Heart right ventricle (tissue), 16 donors: ENCODE results near the gene CORO7. TPM values are rescaled to one million over a fixed set of nuclear protein-coding genes. Genes with fewer than 3 reads are reported as not detected.

ENCODE experiments used
- ATAC-seq, 8 donors: fragments of 200-7000 bp; cut with Tn5 transposase; one replicate each; pipeline ENCODE4 v1.9.1; 2020; ENCODE audit warnings: mild to moderate bottlenecking in 8 of 8, moderate library complexity in 8 of 8, moderate number of reproducible peaks in 1 of 8
- DNase-seq, 2 donors: peaks; one replicate each; pipeline ENCODE4 v3.0.0-alpha.2; 2020
- H3K27ac ChIP-seq, 10 donors: fragments of 200-600 bp; sonication (generic) in 2 of 10; one replicate each; pipeline versions ENCODE4 v1.5.0 to v1.8.0; 2020 to 2022; ENCODE audit warnings: mild to moderate bottlenecking in 3 of 10
- H3K27me3 ChIP-seq, 7 donors: fragments of 200-600 bp; one replicate each; pipeline ENCODE4 v1.8.0; 2021 to 2022; ENCODE audit warnings: mild to moderate bottlenecking in 2 of 7
- H3K36me3 ChIP-seq, 9 donors: fragments of 200-600 bp; sonication (generic) in 1 of 9; one replicate each; pipeline versions ENCODE4 v1.5.0 to v1.8.0; 2020 to 2022; ENCODE audit warnings: mild to moderate bottlenecking in 2 of 9
- H3K4me1 ChIP-seq, 9 donors: fragments of 200-600 bp; sonication (generic) in 1 of 9; one replicate each; pipeline versions ENCODE4 v1.5.0 to v1.8.0; 2020 to 2022; ENCODE audit warnings: mild to moderate bottlenecking in 4 of 9
- H3K4me3 ChIP-seq, 10 donors: fragments of 200-600 bp; sonication (generic) in 2 of 10; one replicate each; pipeline versions ENCODE4 v1.5.0 to v1.8.0; 2020 to 2022; ENCODE audit warnings: mild to moderate bottlenecking in 7 of 10, moderate library complexity in 2 of 10
- H3K9me3 ChIP-seq, 11 donors: fragments of 200-600 bp in 10 of 11; sonication (generic) in 2 of 11; one replicate each; pipeline versions ENCODE4 v1.5.0 to v1.8.0; 2013 to 2022; ENCODE audit warnings: mild to moderate bottlenecking in 2 of 11, control low read depth in 1 of 11, moderate library complexity in 1 of 11
- CTCF ChIP-seq, 9 donors: fragments of 200-600 bp; sonication (generic) in 2 of 9; IDR thresholded peaks; one replicate each; pipeline versions ENCODE4 v1.5.0 to v1.8.0; 2021 to 2022; ENCODE audit warnings: antibody characterized with exemption in 9 of 9, mild to moderate bottlenecking in 5 of 9, moderate library complexity in 1 of 9
- WGBS, 2 donors: extraction: QIAGEN DNeasy Blood & Tissue Kit; methylation state at CpG; one replicate each; pipeline ENCODE4 v1.1.7; 2013; ENCODE audit warnings: inconsistent platforms in 1 of 2; 5-methylcytosine and 5-hydroxymethylcytosine counted together
- intact Hi-C, 10 donors: fragments of 100-400 bp; cut with DNase I; formaldehyde crosslinking; loops; one replicate each; pipeline versions ENCODE4 v1.11.1 to v1.14.2; 2022
- polyA plus RNA-seq, 2 donors: library from polyadenylated mRNA; stranded (reverse); fragments of 200-250 nt; gene quantifications; one replicate each; pipeline ENCODE4 v1.2.3, GENCODE V29; 2013
- total RNA-seq, 10 donors: library from RNA; stranded (reverse); fragmentation: NEBNext Ultra II Directional in 3 of 10; extraction: Animal tissue kit (Norgen Biotek cat#: 25700) in 3 of 10; gene quantifications; one replicate each; pipeline versions ENCODE4 v1.2.1 to v1.2.4, GENCODE V29; 2021 to 2023
- donor health status: Arrhythmogenic right ventricular cardiomyopathy.
- donor health status: ischemic (EF 13 %, LVEDD 7.1; RV severe dilation, severe dysfunction).
- donor health status: healthy with polysubstance abuse.
- donor health status: DM: no; HTN: yes; CAD: no.
- donor health status: DM: no; HTN: no; CAD: no.
- donor health status: ischemic (EF 25% LVEDD 6.9; RV normal size, moderate dysfunction).
- donor health status: ischemic (EF 25% LVEDD 5.7; RV mildly dilated, moderate dysfunction).
- donor health status: healthy.
- donor health status: DM: yes; HTN: yes; CAD: no.
- donor health status: Ischemic cardiomyopathy.
- donor health status: ischemic (EF 35%, LVEDD 5.7; RV mildly dilated, moderate dysfunction).
- donor health status: nonischemic (EF 11% LVEDD 7.7; RV severe dilation, severe dysfunction).
- donor health status: DM: yes; HTN: yes; CAD: no.
- donor health status: PGD.
- donor health status: ischemic (EF 29% LVEDD 5.4; RV normal size, mild dysfunction).
- donor health status: nonischemic (EF 23%, LVEDD 6.1; RV moderate dilation, normal function).

Gene CORO7
- total and polyA plus RNA-seq, 12 donors, result 6.5 to 21.8 (median 10.9) TPM

- peak; percentile 67 to 68 for DNase-seq
- intact Hi-C loops, result loop anchor here in 1 of 10 donors (2.0 kb wide), 1 partner anchor 15 kb away; no protein-coding TSS in a partner anchor
- no peak for TF ChIP-seq CTCF (IDR thresholded peaks at IDR 0.05)
- Histone ChIP-seq H3K4me1 (peaks cover 42 to 97% (median 83%) of the 10 kb centered on the region in 9 donors), H3K27me3 (no peaks in the 10 kb centered on the region), H3K27ac (peak overlapping the region in 9 of 10 donors; percentile 65 to 88 (median 83)), H3K9me3 (no peaks in the 10 kb centered on the region), H3K36me3 (peaks cover 0 to 14% (median 0%) of the 10 kb centered on the region in 9 donors), H3K4me3 (peak overlapping the region; percentile 38 to 71 (median 62))
- ATAC-seq, result peak in 5 of 8 donors; percentile 2 to 16 (median 7)
- 28 to 30% methylated on average over 30 of the region's 30 CpGs for WGBS, 2 donors
Measured at GRCh38 chr16:4373909-4374742, 42.3 kb downstream of the CORO7 start.

- intact Hi-C loops, result no loop called here
- DNase-seq (peak in 1 of 2 donors; percentile 26), ATAC-seq (no peak)
- peaks cover 0 to 8% (median 0%) of the 10 kb centered on the region in 9 donors for H3K36me3 ChIP-seq
- peak overlapping the region in 9 of 10 donors; percentile 44 to 88 (median 83) for H3K27ac ChIP-seq
- no peak for TF ChIP-seq CTCF (IDR thresholded peaks at IDR 0.05)
- no peaks in the 10 kb centered on the region for H3K27me3 ChIP-seq
- peaks cover 42 to 95% (median 81%) of the 10 kb centered on the region in 9 donors for H3K4me1 ChIP-seq
- H3K9me3 ChIP-seq, result no peaks in the 10 kb centered on the region
- WGBS, 2 donors, result 40 to 43% methylated on average over 9 of the region's 9 CpGs
- H3K4me3 ChIP-seq, result peak overlapping the region; percentile 38 to 71 (median 62)
Measured at GRCh38 chr16:4373356-4373908, 43.0 kb downstream of the CORO7 start.

- Histone ChIP-seq H3K36me3 (peaks cover 0 to 12% (median 0%) of the 10 kb centered on the region in 9 donors), H3K4me1 (peaks cover 39 to 91% (median 75%) of the 10 kb centered on the region in 9 donors), H3K27me3 (no peaks in the 10 kb centered on the region), H3K9me3 (no peaks in the 10 kb centered on the region), H3K4me3 (peak overlapping the region; percentile 54 to 71 (median 62)), H3K27ac (peak overlapping the region in 9 of 10 donors; percentile 76 to 88 (median 83))
- no peak for TF ChIP-seq CTCF (IDR thresholded peaks at IDR 0.05)
- intact Hi-C loops, result no loop called here
- WGBS, 2 donors, result 60 to 67% methylated on average over 10 of the region's 10 CpGs
- ATAC-seq (peak in 1 of 8 donors; percentile 9), DNase-seq (peak in 1 of 2 donors; percentile 47)
Measured at GRCh38 chr16:4372578-4373355, 43.6 kb downstream of the CORO7 start.
